Forelimb muscle (tissue), 1 donor: ENCODE results near the gene EIPR1. TPM values are rescaled to one million over a fixed set of nuclear protein-coding genes. Genes with fewer than 3 reads are reported as not detected.

ENCODE experiments used
- DNase-seq: peaks from one replicate; pipeline ENCODE4 v3.0.0-alpha.2; 2013; ENCODE audit warnings: low read depth
- polyA plus RNA-seq: library from polyadenylated mRNA; unstranded; fragments of 120-200 nt; gene quantifications from one replicate; pipeline ENCODE4 v1.2.1, GENCODE V29; 2013; ENCODE audit not compliant: insufficient read length

The EIPR1 gene
- polyA plus RNA-seq, 1 donor = 18.9 TPM

DNA sequence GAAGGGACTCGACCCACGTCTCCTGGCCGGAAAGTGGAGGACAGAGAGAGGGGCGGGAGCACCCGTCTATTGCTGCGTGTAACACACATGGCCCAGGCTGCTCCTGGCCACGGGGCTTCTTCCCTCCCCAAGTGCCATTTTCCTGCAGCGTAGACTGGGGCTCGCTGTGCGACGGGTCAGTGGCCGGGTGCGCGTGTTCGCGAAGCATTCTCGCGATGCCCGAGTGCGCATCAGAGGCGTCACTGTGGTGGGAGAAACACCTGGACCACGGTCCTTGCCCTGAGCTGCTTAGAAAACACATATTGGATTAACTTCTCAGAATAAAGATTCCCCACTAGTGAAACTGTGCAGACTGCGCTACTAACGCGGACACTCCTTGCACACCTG lies 200.8 kb downstream of the EIPR1 start:
- no peak for DNase-seq

- no peak for DNase-seq
These were observed 201.3 kb downstream of the EIPR1 start for GRCh38 chr2:3176071-3176868.

DNA sequence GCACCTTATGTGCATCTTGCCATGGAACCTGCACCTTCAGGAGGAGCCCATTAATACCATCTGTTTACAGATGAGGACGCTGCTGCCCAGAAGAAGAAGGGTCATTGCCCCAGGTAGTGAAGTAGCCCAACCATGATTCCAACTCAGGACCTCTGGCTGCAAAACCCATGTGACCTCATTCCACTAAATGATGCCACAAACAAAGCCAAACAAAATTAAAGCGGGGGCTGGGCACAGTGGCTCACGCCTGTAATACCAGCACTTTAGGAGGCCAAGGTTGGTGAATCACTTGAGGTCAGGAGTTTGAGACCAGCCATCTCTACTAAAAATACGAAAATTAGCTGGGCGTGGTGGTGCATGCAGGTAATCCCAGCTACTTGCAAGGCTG lies 202.1 kb downstream of the EIPR1 start:
- no peak for DNase-seq

- DNase-seq = no peak
These were observed 202.7 kb downstream of the EIPR1 start for GRCh38 chr2:3174626-3175567.

GRCh38 chr2:3173031-3173430 lies 204.6 kb downstream of the EIPR1 start:
- no peak for DNase-seq

DNA sequence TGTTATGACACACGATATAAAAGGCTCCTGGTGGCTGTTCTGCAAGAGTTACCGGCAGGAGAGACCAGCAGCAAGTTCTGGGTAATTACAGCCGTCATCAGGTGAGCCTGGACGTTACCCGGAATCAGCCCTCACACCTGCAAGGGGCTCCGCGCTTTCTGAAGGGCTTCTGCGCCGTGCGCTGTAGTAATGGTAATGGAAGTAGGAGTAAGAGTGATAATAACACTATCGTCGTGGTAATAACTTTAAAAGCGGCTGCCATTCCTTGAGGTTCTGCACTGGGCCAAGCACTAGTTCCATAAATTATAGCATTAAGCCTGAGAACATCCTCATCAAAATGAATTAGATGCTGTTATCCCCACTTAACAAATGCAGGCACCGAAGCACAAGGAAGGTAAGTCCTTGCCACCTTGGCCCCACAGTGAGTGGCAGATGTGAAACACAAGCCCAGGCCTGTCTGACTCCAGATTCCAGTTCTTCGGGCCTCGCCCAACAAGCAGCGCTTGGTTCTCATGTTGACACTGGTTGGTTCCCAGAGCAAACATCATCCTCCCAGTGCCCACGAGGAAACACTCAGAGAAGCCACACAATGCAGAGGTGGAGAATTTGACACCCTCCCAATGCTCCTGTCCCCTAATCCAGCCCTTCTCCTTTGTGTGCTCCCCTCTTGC lies 205.2 kb downstream of the EIPR1 start:
- no peak for DNase-seq

- no peak for DNase-seq
These were observed 205.9 kb downstream of the EIPR1 start for GRCh38 chr2:3171564-3172264.

GRCh38 chr2:3170792-3171455 lies 206.7 kb downstream of the EIPR1 start:
- no peak for DNase-seq

DNA sequence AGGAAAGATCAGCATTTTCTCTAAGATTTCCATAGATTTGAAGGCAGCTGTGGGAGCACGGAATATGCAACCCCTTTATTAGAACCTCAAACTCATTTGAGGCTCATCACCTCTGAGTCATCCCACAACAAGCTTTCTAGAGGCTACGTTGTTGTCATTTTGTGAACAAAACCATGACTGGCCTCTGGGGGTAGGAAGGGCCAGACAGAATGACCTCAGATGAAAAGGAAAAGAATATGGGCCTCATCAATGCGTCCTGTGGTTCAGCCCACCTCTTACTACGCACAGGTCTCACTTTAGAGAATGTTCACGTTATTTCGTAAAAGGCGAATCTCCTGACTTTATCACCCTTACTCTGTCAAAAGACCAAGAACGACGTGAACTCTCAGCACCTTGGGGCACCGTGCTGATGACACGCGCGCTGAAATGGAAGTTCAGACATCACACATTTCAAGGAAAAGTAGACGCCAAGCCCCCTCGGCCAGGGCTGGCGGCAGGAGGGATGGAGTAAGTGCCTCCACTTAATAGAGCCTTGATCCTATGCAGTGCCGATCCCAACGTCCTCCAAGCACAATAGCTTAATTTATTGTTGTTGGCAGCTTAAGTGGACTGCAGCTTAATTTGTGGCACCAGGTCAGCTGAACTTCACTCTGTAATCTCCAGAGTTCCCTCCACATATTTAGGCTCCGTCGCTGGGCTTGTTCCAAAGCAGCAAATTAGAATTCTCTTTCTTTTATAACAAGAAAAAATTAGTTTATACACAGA lies 208.3 kb downstream of the EIPR1 start:
- no peak for DNase-seq

DNA sequence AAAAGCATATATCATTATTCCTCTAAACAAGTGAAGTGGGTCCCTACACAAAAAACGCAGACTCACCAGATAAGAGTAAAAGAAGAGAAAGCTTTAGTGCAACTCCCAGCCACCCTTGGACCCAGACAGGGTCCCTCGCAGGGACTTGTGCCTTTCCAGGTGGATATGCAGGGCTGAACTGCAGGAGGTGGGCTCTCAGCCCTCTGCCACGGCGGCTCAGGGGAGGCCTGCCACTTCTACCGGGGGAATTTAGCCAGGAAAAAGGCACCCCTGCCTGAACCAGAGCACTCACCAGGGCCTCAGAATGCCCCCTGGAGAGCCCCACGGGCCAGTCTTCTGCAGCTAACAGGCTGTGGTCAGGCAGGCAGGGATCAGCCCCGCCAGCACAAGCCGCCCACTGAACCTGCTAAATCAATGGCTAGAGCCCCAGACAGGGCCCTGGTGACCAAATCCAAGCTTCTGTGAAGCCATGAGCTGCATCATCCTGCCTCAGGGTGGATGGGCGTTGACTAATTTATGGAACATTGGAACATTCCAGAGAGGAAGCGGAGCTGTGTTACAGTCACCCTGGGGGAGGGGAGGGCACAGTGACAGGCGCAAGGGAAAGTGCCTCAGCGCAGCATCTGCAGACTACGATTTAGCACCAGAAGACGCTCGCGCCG lies 209.3 kb downstream of the EIPR1 start:
- DNase-seq = no peak

DNA sequence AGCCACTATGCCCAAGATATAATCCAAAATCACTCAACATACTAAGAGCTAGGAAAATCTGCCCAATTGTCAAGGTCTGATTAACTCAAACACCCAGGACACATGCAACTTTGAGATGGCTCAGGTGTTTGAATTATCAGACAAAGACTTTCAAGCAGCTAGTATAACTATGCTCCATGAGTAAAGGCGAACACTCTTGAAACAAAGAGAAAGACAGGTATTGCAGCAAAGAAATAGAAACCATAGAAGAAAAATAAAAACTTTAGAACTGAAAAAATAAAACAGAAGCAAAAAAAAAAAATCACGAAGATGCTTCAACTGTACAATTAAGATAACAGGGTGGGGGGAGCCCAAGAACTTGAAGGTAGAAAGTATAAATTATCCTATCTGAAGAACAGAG lies 214.2 kb downstream of the EIPR1 start:
- no peak for DNase-seq

- DNase-seq = no peak
These were observed 215.1 kb downstream of the EIPR1 start for GRCh38 chr2:3162442-3163077.

- no peak for DNase-seq
These were observed 216.8 kb downstream of the EIPR1 start for GRCh38 chr2:3160751-3161330.

GRCh38 chr2:3159782-3160545 lies 217.7 kb downstream of the EIPR1 start:
- no peak for DNase-seq

DNA sequence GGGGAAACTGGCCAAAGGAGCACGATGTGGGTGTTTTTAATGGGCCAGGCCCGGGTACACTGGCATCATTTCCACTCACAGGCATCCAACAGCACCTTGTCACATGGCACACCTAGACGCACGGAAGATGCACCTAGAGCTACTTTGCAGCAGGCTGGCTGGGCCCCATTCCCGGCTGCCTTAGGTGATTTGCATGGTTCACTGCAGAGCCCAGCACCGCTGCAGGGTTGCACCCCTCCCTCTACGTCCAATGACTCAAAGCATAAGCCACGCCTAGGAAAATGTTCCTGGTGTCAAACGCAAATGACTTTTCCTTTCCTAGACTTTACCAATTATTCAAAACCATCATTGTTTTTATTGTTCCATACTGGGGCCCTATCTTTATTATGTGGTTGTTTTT lies 222.9 kb downstream of the EIPR1 start:
- no peak for DNase-seq

- DNase-seq = no peak
These were observed 223.5 kb downstream of the EIPR1 start for GRCh38 chr2:3154146-3154545.

DNA sequence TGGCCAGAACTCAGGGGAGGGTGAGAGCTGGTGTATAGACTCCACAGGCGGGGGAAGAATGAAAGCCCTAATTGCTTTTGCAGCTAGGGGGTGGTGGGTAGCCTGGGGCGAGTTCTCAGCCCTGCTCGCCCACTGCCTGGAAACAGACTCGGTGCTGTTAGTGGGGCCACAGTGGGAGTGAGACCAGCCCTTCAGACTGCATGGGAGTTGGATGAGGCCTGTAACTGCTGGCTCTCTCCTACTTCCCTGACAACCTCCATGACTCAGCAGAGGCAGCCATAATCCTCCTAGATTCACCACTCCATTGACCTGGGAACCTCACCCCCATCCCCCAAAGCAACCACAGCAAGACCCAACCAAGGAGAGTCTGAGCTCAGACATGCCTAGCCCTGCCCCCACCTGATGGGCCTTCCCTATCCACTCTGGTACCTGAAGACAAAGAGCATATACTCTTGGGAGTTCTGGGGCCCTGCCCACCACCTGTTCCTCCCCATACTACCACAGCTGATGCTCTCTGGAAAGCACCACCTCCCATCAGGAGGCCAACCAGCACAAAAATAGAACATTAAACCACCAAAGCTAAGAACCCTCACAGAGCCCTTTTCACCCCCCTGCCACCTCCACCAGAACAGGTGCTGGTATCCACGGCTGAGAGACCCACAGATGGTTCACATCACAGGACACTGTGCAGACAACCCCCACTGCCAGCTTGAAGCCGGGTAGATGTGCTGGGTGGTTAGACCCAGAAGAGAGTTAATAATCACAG lies 226.3 kb downstream of the EIPR1 start:
- no peak for DNase-seq
